ENCODE measurements around the gene HOXB4. TPM values are rescaled to one million over a fixed set of nuclear protein-coding genes. Genes with fewer than 3 reads are reported as not detected.

HOXB4 gene
- polyA plus RNA-seq, 1 of the 3 experiments (the other 2 are of a cell fraction) = 0.03 TPM

Other genes with a start within 250 kb of the HOXB4 start
- gene SKAP1, start 148.1 kb downstream of the HOXB4 start, polyA plus RNA-seq (2012; rRNA removed) = not detected in 2 replicates
- not detected in 2 replicates for gene HOXB1, start 47.3 kb downstream of the HOXB4 start, polyA plus RNA-seq (2012; rRNA removed)
- gene HOXB2, start 33.2 kb downstream of the HOXB4 start, polyA plus RNA-seq (2012; rRNA removed) = 1.2 and 1.9 TPM in 2 replicates
- gene HOXB3, start 11.9 kb upstream of the HOXB4 start, polyA plus RNA-seq (2012; rRNA removed) = 0.10 and 0.46 TPM in 2 replicates
- gene HOXB5, start 15.4 kb upstream of the HOXB4 start, polyA plus RNA-seq (2012; rRNA removed) = not detected in 2 replicates
- not detected in 2 replicates for gene HOXB6, start 26.6 kb upstream of the HOXB4 start, polyA plus RNA-seq (2012; rRNA removed)
- not detected in 2 replicates for gene HOXB7, start 32.7 kb upstream of the HOXB4 start, polyA plus RNA-seq (2012; rRNA removed)
- not detected in 2 replicates for gene HOXB8, start 36.9 kb upstream of the HOXB4 start, polyA plus RNA-seq (2012; rRNA removed)
- not detected in 2 replicates for gene HOXB9, start 48.0 kb upstream of the HOXB4 start, polyA plus RNA-seq (2012; rRNA removed)
- not detected in 2 replicates for gene PRAC1, start 144.2 kb upstream of the HOXB4 start, polyA plus RNA-seq (2012; rRNA removed)
- gene PRAC2, start 144.8 kb upstream of the HOXB4 start, polyA plus RNA-seq (2012; rRNA removed) = not detected in 2 replicates
- gene HOXB13, start 150.4 kb upstream of the HOXB4 start, polyA plus RNA-seq (2012; rRNA removed) = not detected in 2 replicates
- 3.1 and 5.1 TPM in 2 replicates for gene TTLL6, start 238.9 kb upstream of the HOXB4 start, polyA plus RNA-seq (2012; rRNA removed)

Measured in SK-N-SH (cell line).